SK-N-SH (cell line): Measurements from ENCODE around the gene NTNG1. TPM values are rescaled to one million over a fixed set of nuclear protein-coding genes. Genes with fewer than 3 reads are reported as not detected.

ENCODE experiments used
- CTCF ChIA-PET: fragments of 300-600, 350-600 bp; formaldehyde crosslinking; extraction: SDS; loops from one replicate; lab custom pipeline; 2021; lab: Yijun Ruan, JAX
- POLR2A ChIA-PET: fragments of 350-600 bp; sonication (Branson Sonifier 250); formaldehyde crosslinking; extraction: SDS; loops from one replicate; lab custom pipeline; 2020; ENCODE audit warnings: antibody characterized with exemption, inconsistent platforms; lab: Yijun Ruan, JAX
- DNase-seq: peaks from one replicate; pipeline ENCODE4 v3.0.0; 2012
- H2AFZ ChIP-seq: fragments of 200-600 bp; sonication (generic); 2 replicates; pipeline ENCODE4 v1.8.1; 2016; ENCODE audit warnings: antibody characterized with exemption, mild to moderate bottlenecking, low read depth
- H3F3A ChIP-seq: fragments of 200-600 bp; sonication (generic); replicated peaks from 2 replicates; pipeline ENCODE3; 2016; ENCODE audit warnings: antibody characterized with exemption, mild to moderate bottlenecking; ENCODE audit not compliant: insufficient read depth
- H3K27ac ChIP-seq, 2 experiments: fragments of 200-500 bp in 1 of 2; fragments of 200-600 bp in 1 of 2; sonication (Bioruptor generic) in 1 of 2; sonication (generic), shearing (Covaris generic) in 1 of 2; 2 replicates each; pipeline versions ENCODE4 v1.5.1 to v1.6.1; 2014 to 2016; ENCODE audit warnings: low read depth in 2 of 2, inconsistent platforms in 1 of 2, low read length in 1 of 2, mild to moderate bottlenecking in 1 of 2, mixed read lengths in 1 of 2
- H3K27me3 ChIP-seq: fragments of 200-600 bp; sonication (generic), shearing (Covaris generic); 2 replicates; pipeline ENCODE4 v1.6.1; 2016; ENCODE audit warnings: mixed run types; ENCODE audit not compliant: insufficient read depth
- H3K36me3 ChIP-seq, 2 experiments: fragments of 200-500 bp in 1 of 2; fragments of 200-600 bp in 1 of 2; sonication (Bioruptor generic) in 1 of 2; sonication (generic) in 1 of 2; replicated peaks in 1 of 2; 2 replicates each; pipeline versions ENCODE3 to v1.5.1; 2014 to 2016; ENCODE audit warnings: low read length in 1 of 2, mild to moderate bottlenecking in 1 of 2; ENCODE audit not compliant: insufficient read depth in 2 of 2, control insufficient read depth in 1 of 2
- H3K4me1 ChIP-seq, 2 experiments: fragments of 200-500 bp in 1 of 2; fragments of 200-600 bp in 1 of 2; sonication (Bioruptor generic) in 1 of 2; sonication (generic), shearing (Covaris generic) in 1 of 2; 2 replicates each; pipeline versions ENCODE4 v1.5.1 to v1.6.1; 2014 to 2016; ENCODE audit warnings: low read depth in 1 of 2, low read length in 1 of 2, mixed run types in 1 of 2; ENCODE audit not compliant: insufficient read depth in 2 of 2, control insufficient read depth in 1 of 2
- H3K4me2 ChIP-seq: fragments of 200-600 bp; sonication (generic), shearing (Covaris generic); 2 replicates; pipeline ENCODE4 v1.6.1; 2017; ENCODE audit warnings: mixed run types
- H3K4me3 ChIP-seq, 2 experiments: fragments of 200-500 bp in 1 of 2; fragments of 200-600 bp in 1 of 2; sonication (Bioruptor generic) in 1 of 2; sonication (generic), shearing (Covaris generic) in 1 of 2; 2 replicates each; pipeline versions ENCODE4 v1.5.1 to v1.8.1; 2014 to 2016; ENCODE audit warnings: low read depth in 2 of 2, inconsistent platforms in 1 of 2, low read length in 1 of 2, mild to moderate bottlenecking in 1 of 2, mixed read lengths in 1 of 2, moderate library complexity in 1 of 2
- H3K79me2 ChIP-seq: fragments of 200-600 bp; sonication (generic); 2 replicates; pipeline ENCODE4 v1.8.1; 2017; ENCODE audit warnings: mild to moderate bottlenecking; ENCODE audit not compliant: insufficient read depth
- H3K9ac ChIP-seq: fragments of 200-600 bp; sonication (generic); 2 replicates; pipeline ENCODE4 v1.6.1; 2017; ENCODE audit warnings: mixed run types
- H3K9me2 ChIP-seq: fragments of 200-600 bp; sonication (generic); 2 replicates; pipeline ENCODE4 v1.6.1; 2017; ENCODE audit warnings: mixed run types
- H3K9me3 ChIP-seq: fragments of 200-600 bp; sonication (generic); 2 replicates; pipeline ENCODE4 v1.6.1; 2017; ENCODE audit warnings: mixed run types, mild to moderate bottlenecking, moderate library complexity
- H4K20me1 ChIP-seq: fragments of 200-600 bp; sonication (generic); 2 replicates; pipeline ENCODE4 v1.6.1; 2017; ENCODE audit warnings: mild to moderate bottlenecking, mixed run types; ENCODE audit not compliant: insufficient read depth
- CTCF ChIP-seq: fragments of 200-600 bp; sonication (generic); IDR thresholded peaks from 2 replicates; pipeline ENCODE4 v1.6.1; 2017; ENCODE audit warnings: antibody characterized with exemption, mild to moderate bottlenecking, moderate library complexity
- EZH2phosphoT487 ChIP-seq: fragments of 200-600 bp; sonication (generic); IDR thresholded peaks from 2 replicates; pipeline ENCODE4 v1.6.1; 2017; ENCODE audit warnings: low read depth, mixed run types, mild to moderate bottlenecking, antibody characterized with exemption, moderate library complexity, borderline replicate concordance
- IRF3 ChIP-seq: fragments of 150-350 bp; IDR thresholded peaks from 2 replicates; pipeline ENCODE4 v1.6.1; 2016; ENCODE audit warnings: mild to moderate bottlenecking, low read depth, low read length
- MEF2A ChIP-seq: IDR thresholded peaks from 2 replicates; pipeline ENCODE4 v1.4.0; 2012; ENCODE audit warnings: low read depth, borderline replicate concordance
- RAD21 ChIP-seq: IDR thresholded peaks from 2 replicates; pipeline ENCODE4 v1.6.1; 2012; ENCODE audit warnings: mild to moderate bottlenecking, low read length
- REST ChIP-seq: IDR thresholded peaks from 2 replicates; pipeline ENCODE4 v1.6.1; 2012; ENCODE audit warnings: mild to moderate bottlenecking, low read depth, low read length, moderate library complexity
- RFX5 ChIP-seq: IDR thresholded peaks from 2 replicates; pipeline ENCODE4 v1.6.1; 2012; ENCODE audit warnings: mild to moderate bottlenecking, improper control_type of control experiment, low read length
- RXRA ChIP-seq: IDR thresholded peaks from 2 replicates; pipeline ENCODE4 v1.4.0; 2012; ENCODE audit warnings: low read depth, mild to moderate bottlenecking, borderline replicate concordance
- SIN3A ChIP-seq: IDR thresholded peaks from 2 replicates; pipeline ENCODE4 v1.6.1; 2012; ENCODE audit warnings: low read depth, mild to moderate bottlenecking, low read length, moderate library complexity, borderline replicate concordance
- SMC3 ChIP-seq: IDR thresholded peaks from 2 replicates; pipeline ENCODE4 v1.6.1; 2012; ENCODE audit warnings: low read depth, low read length, improper control_type of control experiment
- TAF1 ChIP-seq: IDR thresholded peaks from 2 replicates; pipeline ENCODE4 v1.6.1; 2012; ENCODE audit warnings: low read depth, mild to moderate bottlenecking, low read length, moderate library complexity, borderline replicate concordance
- TEAD4 ChIP-seq: IDR thresholded peaks from 2 replicates; pipeline ENCODE4 v1.4.0; 2012; ENCODE audit warnings: mild to moderate bottlenecking, borderline replicate concordance; ENCODE audit not compliant: insufficient read depth
- WGBS: methylation state at CpG from one replicate; pipeline ENCODE4 v1.1.6; 2017; ENCODE audit warnings: low lambda C conversion rate; 5-methylcytosine and 5-hydroxymethylcytosine counted together
- polyA plus RNA-seq, 3 experiments: library from polyadenylated mRNA; depleted of rRNA; stranded (reverse); fragments of >200 nt; gene quantifications; 2 replicates each; pipeline ENCODE4 v1.2.3, GENCODE V29; 2012

Gene NTNG1
- polyA plus RNA-seq, 1 of the 3 experiments (the other 2 are of a cell fraction) = 0.03 TPM

- TF ChIP-seq RAD21 = no peak
Observed at GRCh38 chr1:107464827-107465226, 324.0 kb downstream of the NTNG1 start (continued).

- WGBS = 65% methylated on average over 1 of the region's 1 CpG
- H3K36me3 ChIP-seq = no peaks in the 10 kb centered on the region
- no peak overlapping the region for H3K9ac ChIP-seq
- ChIA-PET CTCF (interaction anchor here (1.1 to 1.6 kb wide), 2 partner anchors 23 to 190 kb away, joined by 3 read pairs; no protein-coding TSS in a partner anchor), POLR2A (no interaction called here)
- H2AFZ ChIP-seq = no peak overlapping the region
- no peaks in the 10 kb centered on the region for H3F3A ChIP-seq
- no peaks in the 10 kb centered on the region for H3K4me1 ChIP-seq
- H3K4me2 ChIP-seq = no peak overlapping the region
- H3K27ac ChIP-seq = no peak overlapping the region
- no peak overlapping the region for H3K4me3 ChIP-seq
- no peaks in the 10 kb centered on the region for H3K27me3 ChIP-seq
- no peak for TF ChIP-seq SMC3
- no peak for TF ChIP-seq TEAD4
- TF ChIP-seq RFX5 = no peak
- TF ChIP-seq EZH2phosphoT487 = no peak
- TF ChIP-seq RXRA = no peak
- no peak for TF ChIP-seq REST
- no peak for TF ChIP-seq MEF2A
- TF ChIP-seq SIN3A = no peak
- TF ChIP-seq IRF3 = no peak
- TF ChIP-seq RAD21 = no peak
- no peak for TF ChIP-seq TAF1
- no peak for TF ChIP-seq CTCF
- H3K79me2 ChIP-seq = no peaks in the 10 kb centered on the region
- no peaks in the 10 kb centered on the region for H3K9me3 ChIP-seq
- DNase-seq = no peak
- no peaks in the 10 kb centered on the region for H4K20me1 ChIP-seq
- H3K9me2 ChIP-seq = no peaks in the 10 kb centered on the region
Observed at GRCh38 chr1:107467286-107467685, 326.4 kb downstream of the NTNG1 start.
